ENCODE measurements around the gene PUS1.
A peak's percentile ranks its signal among the peaks of the same experiment; 100 is the strongest.
"Not testable (repeated sequence)": the region's sequence is repeated elsewhere in the genome, so short reads cannot be mapped to it uniquely, and the experiment has no call there.

Gene PUS1

DNA sequence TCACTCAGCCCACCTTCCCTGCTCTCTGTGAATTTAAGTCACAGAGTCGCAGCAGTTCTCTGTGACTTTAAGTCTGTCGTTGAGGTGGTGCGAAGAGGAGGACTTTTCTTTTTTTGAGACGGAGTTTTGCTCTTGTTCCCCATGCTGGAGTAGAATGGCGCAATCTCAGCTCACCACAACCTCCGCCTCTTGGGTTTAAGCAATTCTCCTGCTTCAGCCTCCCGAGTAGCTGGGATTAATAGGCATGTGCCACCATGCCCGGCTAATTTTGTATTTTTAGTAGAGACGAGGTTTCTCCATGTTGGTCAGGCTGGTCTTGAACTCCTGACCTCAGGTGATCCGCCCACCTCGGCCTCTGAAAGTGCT, 56.4 kb downstream of the PUS1 start:
- H2AK5ac ChIP-seq (ENCODE audit: low read length, severe bottlenecking), result not testable (repeated sequence)

GRCh38 chr12:131986361-131986760, 57.3 kb downstream of the PUS1 start:
- WGBS, result 97% methylated on average over 17 of the region's 17 CpGs
- no peak for DNase-seq

More for the DNA sequence above, 56.4 kb downstream of the PUS1 start:
- DNase-seq; H2BK12ac ChIP-seq (ENCODE audit: low read length in 2 of 2); H2BK120ac ChIP-seq (ENCODE audit: low read depth, low read length); H3K14ac ChIP-seq (ENCODE audit: low read length in 2 of 2); H3K18ac ChIP-seq (ENCODE audit: low read depth in 1 of 2, low read length in 2 of 2); H2AFZ ChIP-seq (ENCODE audit: low read depth, low read length); H3K9me3 ChIP-seq (ENCODE audit: control insufficient read depth, low read length); H3K27ac ChIP-seq (ENCODE audit: low read length, poor library complexity, severe bottlenecking); H2BK15ac ChIP-seq (ENCODE audit: low read depth, poor library complexity, severe bottlenecking); H3K4ac ChIP-seq (ENCODE audit: low read depth in 1 of 2, low read length in 2 of 2); H3K4me2 ChIP-seq (ENCODE audit: low read length, poor library complexity, severe bottlenecking); H4K91ac ChIP-seq (ENCODE audit: low read length); H2BK5ac ChIP-seq (ENCODE audit: low read depth, low read length, poor library complexity, severe bottlenecking); H3K4me3 ChIP-seq (ENCODE audit: insufficient read depth in 1 of 2, low read depth in 1 of 2, low read length in 2 of 2); H3K27me3 ChIP-seq (ENCODE audit: control insufficient read depth in 1 of 2, insufficient read depth in 1 of 2, low read length in 2 of 2); H4K8ac ChIP-seq (ENCODE audit: low read length); H3K23ac ChIP-seq (ENCODE audit: low read length in 2 of 2); H3K9ac ChIP-seq (ENCODE audit: low read length): not testable (repeated sequence)
- peaks cover 55 to 91% of the 10 kb centered on the region in 2 experiments for H3K36me3 ChIP-seq (ENCODE audit: control insufficient read depth in 1 of 2, insufficient read depth in 2 of 2, low read depth in 1 of 2, low read length in 2 of 2)
- peaks cover 37% of the 10 kb centered on the region for H3K4me1 ChIP-seq (ENCODE audit: control insufficient read depth, insufficient read depth, low read depth, low read length)
- peaks cover 43% of the 10 kb centered on the region for H3K79me1 ChIP-seq (replicated peaks; ENCODE audit: low read length, poor library complexity, severe bottlenecking)
- 98% methylated on average over 11 of the region's 11 CpGs for WGBS

GRCh38 chr12:131986910-131987309, 57.8 kb downstream of the PUS1 start:
- Histone ChIP-seq H4K91ac (ENCODE audit: low read length) (no peak overlapping the region), H3K4me2 (ENCODE audit: low read length, poor library complexity, severe bottlenecking) (no peak overlapping the region)
- WGBS, result 77% methylated on average over 5 of the region's 5 CpGs

More at GRCh38 chr12:131986361-131986760, 57.3 kb downstream of the PUS1 start:
- H3K36me3 ChIP-seq (ENCODE audit: control insufficient read depth in 1 of 2, insufficient read depth in 2 of 2, low read depth in 1 of 2, low read length in 2 of 2), result peaks cover 50 to 91% of the 10 kb centered on the region in 2 experiments
- peak overlapping the region; percentile 16 for H4K8ac ChIP-seq (ENCODE audit: low read length)
- no peak overlapping the region for H3K4ac ChIP-seq (ENCODE audit: low read depth in 1 of 2, low read length in 2 of 2)
- H3K23ac ChIP-seq (ENCODE audit: low read length in 2 of 2), result no peak overlapping the region
- H2BK15ac ChIP-seq (ENCODE audit: low read depth, poor library complexity, severe bottlenecking), result no peak overlapping the region
- H2BK5ac ChIP-seq (ENCODE audit: low read depth, low read length, poor library complexity, severe bottlenecking), result no peak overlapping the region
- H2AK5ac ChIP-seq (ENCODE audit: low read length, severe bottlenecking), result peak overlapping the region; percentile 92
- no peak overlapping the region for H3K4me3 ChIP-seq (ENCODE audit: insufficient read depth in 1 of 2, low read depth in 1 of 2, low read length in 2 of 2)
- H3K14ac ChIP-seq (ENCODE audit: low read length in 2 of 2), result no peak overlapping the region
- H3K18ac ChIP-seq (ENCODE audit: low read depth in 1 of 2, low read length in 2 of 2), result no peak overlapping the region
- peak overlapping the region; percentile 35 for H4K91ac ChIP-seq (ENCODE audit: low read length)
- no peak overlapping the region for H3K27ac ChIP-seq (ENCODE audit: low read length, poor library complexity, severe bottlenecking)
- H3K27me3 ChIP-seq (ENCODE audit: control insufficient read depth in 1 of 2, insufficient read depth in 1 of 2, low read length in 2 of 2), result no peaks in the 10 kb centered on the region
- peaks cover 43% of the 10 kb centered on the region for H3K4me1 ChIP-seq (ENCODE audit: control insufficient read depth, insufficient read depth, low read depth, low read length)
- H2BK12ac ChIP-seq (ENCODE audit: low read length in 2 of 2), result no peak overlapping the region
- no peaks in the 10 kb centered on the region for H3K9me3 ChIP-seq (ENCODE audit: control insufficient read depth, low read length)
- no peak overlapping the region for H3K4me2 ChIP-seq (ENCODE audit: low read length, poor library complexity, severe bottlenecking)
- H3K79me1 ChIP-seq (replicated peaks; ENCODE audit: low read length, poor library complexity, severe bottlenecking), result peaks cover 41% of the 10 kb centered on the region
- H2BK120ac ChIP-seq (ENCODE audit: low read depth, low read length), result no peak overlapping the region
- H3K9ac ChIP-seq (ENCODE audit: low read length), result no peak overlapping the region
- H2AFZ ChIP-seq (ENCODE audit: low read depth, low read length), result no peak overlapping the region

GRCh38 chr12:131987552-131987951, 58.5 kb downstream of the PUS1 start:
- Histone ChIP-seq H3K27me3 (ENCODE audit: control insufficient read depth in 1 of 2, insufficient read depth in 1 of 2, low read length in 2 of 2) (no peaks in the 10 kb centered on the region), H3K9ac (ENCODE audit: low read length) (no peak overlapping the region), H2BK12ac (ENCODE audit: low read length in 2 of 2) (no peak overlapping the region), H3K79me1 (replicated peaks; ENCODE audit: low read length, poor library complexity, severe bottlenecking) (peaks cover 32% of the 10 kb centered on the region), H2BK15ac (ENCODE audit: low read depth, poor library complexity, severe bottlenecking) (no peak overlapping the region), H3K18ac (ENCODE audit: low read depth in 1 of 2, low read length in 2 of 2) (no peak overlapping the region), H2AFZ (ENCODE audit: low read depth, low read length) (no peak overlapping the region), H3K14ac (ENCODE audit: low read length in 2 of 2) (no peak overlapping the region), H3K4ac (ENCODE audit: low read depth in 1 of 2, low read length in 2 of 2) (no peak overlapping the region), H3K9me3 (ENCODE audit: control insufficient read depth, low read length) (no peaks in the 10 kb centered on the region), H2BK120ac (ENCODE audit: low read depth, low read length) (no peak overlapping the region), H3K4me1 (ENCODE audit: control insufficient read depth, insufficient read depth, low read depth, low read length) (peaks cover 47% of the 10 kb centered on the region), H3K4me2 (ENCODE audit: low read length, poor library complexity, severe bottlenecking) (no peak overlapping the region), H3K23ac (ENCODE audit: low read length in 2 of 2) (no peak overlapping the region), H4K8ac (ENCODE audit: low read length) (no peak overlapping the region), H3K4me3 (ENCODE audit: insufficient read depth in 1 of 2, low read depth in 1 of 2, low read length in 2 of 2) (no peak overlapping the region), H3K27ac (ENCODE audit: low read length, poor library complexity, severe bottlenecking) (peak overlapping the region; percentile 99), H2BK5ac (ENCODE audit: low read depth, low read length, poor library complexity, severe bottlenecking) (peak overlapping the region; percentile 15), H3K36me3 (ENCODE audit: control insufficient read depth in 1 of 2, insufficient read depth in 2 of 2, low read depth in 1 of 2, low read length in 2 of 2) (peaks cover 44 to 89% of the 10 kb centered on the region in 2 experiments), H4K91ac (ENCODE audit: low read length) (peak overlapping the region; percentile 35), H2AK5ac (ENCODE audit: low read length, severe bottlenecking) (peak overlapping the region; percentile 47)
- DNase-seq, result no peak
- 93% methylated on average over 7 of the region's 8 CpGs for WGBS

More at GRCh38 chr12:131986910-131987309, 57.8 kb downstream of the PUS1 start:
- Histone ChIP-seq H3K23ac (ENCODE audit: low read length in 2 of 2) (no peak overlapping the region), H2BK120ac (ENCODE audit: low read depth, low read length) (no peak overlapping the region), H2BK12ac (ENCODE audit: low read length in 2 of 2) (no peak overlapping the region), H3K4ac (ENCODE audit: low read depth in 1 of 2, low read length in 2 of 2) (no peak overlapping the region), H2BK15ac (ENCODE audit: low read depth, poor library complexity, severe bottlenecking) (no peak overlapping the region), H3K79me1 (replicated peaks; ENCODE audit: low read length, poor library complexity, severe bottlenecking) (peaks cover 36% of the 10 kb centered on the region), H2BK5ac (ENCODE audit: low read depth, low read length, poor library complexity, severe bottlenecking) (no peak overlapping the region), H3K27ac (ENCODE audit: low read length, poor library complexity, severe bottlenecking) (no peak overlapping the region), H3K4me3 (ENCODE audit: insufficient read depth in 1 of 2, low read depth in 1 of 2, low read length in 2 of 2) (no peak overlapping the region), H3K9me3 (ENCODE audit: control insufficient read depth, low read length) (no peaks in the 10 kb centered on the region), H2AFZ (ENCODE audit: low read depth, low read length) (no peak overlapping the region), H2AK5ac (ENCODE audit: low read length, severe bottlenecking) (peak overlapping the region; percentile 92), H3K36me3 (ENCODE audit: control insufficient read depth in 1 of 2, insufficient read depth in 2 of 2, low read depth in 1 of 2, low read length in 2 of 2) (peaks cover 45 to 89% of the 10 kb centered on the region in 2 experiments), H3K4me1 (ENCODE audit: control insufficient read depth, insufficient read depth, low read depth, low read length) (peaks cover 46% of the 10 kb centered on the region), H3K14ac (ENCODE audit: low read length in 2 of 2) (no peak overlapping the region), H4K8ac (ENCODE audit: low read length) (peak overlapping the region; percentile 15), H3K18ac (ENCODE audit: low read depth in 1 of 2, low read length in 2 of 2) (no peak overlapping the region), H3K27me3 (ENCODE audit: control insufficient read depth in 1 of 2, insufficient read depth in 1 of 2, low read length in 2 of 2) (no peaks in the 10 kb centered on the region), H3K9ac (ENCODE audit: low read length) (no peak overlapping the region)
- no peak for DNase-seq

Data from mesenchymal stem cell (in vitro differentiated cells and primary cell).